ENCODE results near the gene PRXL2B.

PRXL2B gene

DNA sequence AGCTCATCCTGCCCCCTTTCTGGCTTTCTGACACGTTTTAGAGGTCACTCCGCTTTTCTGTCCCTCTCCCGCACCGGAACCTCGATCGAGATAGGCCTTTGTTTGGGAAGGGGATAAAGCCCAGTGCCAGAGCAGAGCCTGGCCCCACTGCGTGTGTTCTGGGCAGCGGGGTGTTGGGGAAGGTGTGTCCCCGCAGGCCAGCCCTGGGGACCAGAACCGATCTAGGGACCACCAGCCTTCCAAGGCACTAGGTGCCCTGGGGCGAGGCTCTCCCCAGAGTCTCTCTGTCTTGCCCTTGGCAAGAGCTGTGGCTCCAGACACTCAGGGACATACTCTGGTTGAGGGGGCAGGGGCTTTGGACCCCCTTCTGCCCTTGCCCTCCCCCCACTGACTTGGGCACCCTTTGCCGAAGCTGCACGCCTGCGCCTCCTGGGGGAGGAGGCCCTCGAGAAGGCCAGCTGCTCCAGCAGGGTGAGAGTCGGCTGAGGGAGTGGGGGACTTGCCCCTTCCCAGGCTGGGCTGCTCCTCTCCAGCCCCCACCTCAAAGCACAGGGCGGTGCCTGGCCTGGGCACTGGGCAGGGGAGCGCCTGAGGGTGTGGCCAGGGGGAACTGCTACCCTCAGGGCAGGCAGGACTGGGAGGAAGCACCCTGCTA is 16.4 kb downstream of the PRXL2B start:
- no peak for DNase-seq

DNA sequence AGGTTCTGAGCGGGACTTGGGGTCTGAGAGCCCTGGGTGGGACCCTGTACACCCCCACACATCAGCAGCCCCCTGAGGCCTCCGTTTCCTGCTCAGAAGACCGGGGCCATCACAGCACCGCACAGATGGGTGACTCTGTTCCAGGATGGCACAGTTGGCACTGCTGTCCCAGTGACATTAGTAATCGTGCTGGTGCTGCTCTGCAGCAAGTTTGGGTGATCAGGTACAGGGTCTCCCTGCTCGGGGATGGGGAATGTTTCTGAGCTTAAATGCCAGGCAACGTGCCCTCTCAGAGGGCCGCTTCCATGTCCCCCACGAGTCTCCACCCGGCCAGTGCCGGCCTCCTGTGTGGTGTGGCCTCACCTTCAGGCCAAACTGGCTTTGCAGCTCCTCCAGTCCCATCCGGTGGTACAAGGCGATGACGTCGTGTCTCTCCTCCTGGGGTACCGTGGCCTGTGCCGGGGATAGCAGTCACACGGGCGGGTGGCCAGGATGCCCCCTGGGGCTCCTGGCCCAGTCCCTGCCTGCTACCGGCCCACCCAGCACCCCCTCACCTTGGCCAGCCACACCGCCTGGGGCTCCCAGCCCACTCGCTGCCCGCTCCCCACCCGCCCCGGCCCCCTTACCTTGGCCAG is 17.1 kb downstream of the PRXL2B start:
- DNase-seq, result no peak

DNA sequence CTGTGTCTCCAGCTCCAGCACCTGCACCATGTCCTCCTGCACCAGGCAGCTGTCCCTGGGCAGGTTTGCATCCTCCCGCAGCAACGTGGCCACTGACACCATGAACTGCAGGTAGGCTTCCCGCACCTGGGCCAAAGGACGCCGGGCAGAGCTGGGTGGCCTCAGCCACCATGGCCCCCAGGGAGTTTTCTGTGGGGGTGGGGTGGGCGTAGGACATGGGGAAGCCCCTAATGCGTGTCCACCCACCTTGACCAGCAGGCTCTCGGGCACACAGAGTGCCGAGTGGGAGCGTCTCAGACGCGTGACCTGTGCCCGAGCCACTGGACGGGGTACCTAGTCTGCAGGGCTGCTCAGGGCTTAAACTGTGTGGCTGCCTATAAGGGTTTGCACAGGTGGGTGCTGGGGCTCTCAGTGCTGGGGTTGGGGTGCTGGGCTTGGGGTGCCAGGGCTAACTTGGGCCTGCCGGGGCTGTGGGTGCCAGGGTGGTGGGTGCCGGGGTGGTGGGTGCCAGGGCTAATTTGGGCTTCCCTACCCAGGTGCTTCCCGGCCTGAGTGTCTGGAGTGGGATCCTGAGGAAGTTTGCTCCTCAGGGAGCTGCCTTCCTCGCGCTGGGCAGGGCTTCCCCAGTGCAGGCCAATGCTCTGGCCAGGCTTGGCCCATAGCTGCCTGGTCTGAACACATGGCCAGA is 17.7 kb downstream of the PRXL2B start:
- DNase-seq, result no peak

DNA sequence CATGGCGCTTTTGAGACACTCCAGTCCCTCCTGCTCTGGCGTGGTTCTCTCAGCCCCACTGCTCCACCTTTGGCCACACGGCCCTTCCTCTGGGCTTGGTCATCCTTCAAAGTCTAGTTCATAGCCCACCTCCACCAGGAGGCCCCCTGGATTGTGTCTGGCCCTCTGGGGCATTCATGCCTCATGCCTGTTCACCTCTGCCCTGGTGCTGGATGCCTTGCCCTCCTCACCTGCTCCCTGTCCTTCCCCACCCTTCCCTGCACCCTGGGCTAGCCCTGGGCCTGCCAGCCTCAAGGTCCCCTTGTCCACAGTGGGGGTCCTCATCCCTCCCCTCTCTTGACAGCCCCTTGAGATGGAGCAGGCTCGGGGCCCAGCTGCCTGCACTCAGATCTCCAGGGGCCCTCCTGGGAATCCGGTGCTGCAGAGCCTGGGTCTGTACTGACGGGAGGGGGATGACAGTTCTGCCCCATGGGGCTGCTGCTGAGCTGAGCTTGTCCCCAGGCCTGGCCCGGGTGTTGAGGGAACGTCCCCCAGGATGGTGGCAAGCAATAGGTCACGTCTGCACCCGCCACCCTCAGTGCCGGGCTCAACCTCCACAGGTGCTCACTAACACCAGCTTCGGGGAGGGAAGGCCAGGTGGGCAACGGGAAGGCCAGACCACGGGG is 18.4 kb downstream of the PRXL2B start:
- DNase-seq, result no peak

DNA sequence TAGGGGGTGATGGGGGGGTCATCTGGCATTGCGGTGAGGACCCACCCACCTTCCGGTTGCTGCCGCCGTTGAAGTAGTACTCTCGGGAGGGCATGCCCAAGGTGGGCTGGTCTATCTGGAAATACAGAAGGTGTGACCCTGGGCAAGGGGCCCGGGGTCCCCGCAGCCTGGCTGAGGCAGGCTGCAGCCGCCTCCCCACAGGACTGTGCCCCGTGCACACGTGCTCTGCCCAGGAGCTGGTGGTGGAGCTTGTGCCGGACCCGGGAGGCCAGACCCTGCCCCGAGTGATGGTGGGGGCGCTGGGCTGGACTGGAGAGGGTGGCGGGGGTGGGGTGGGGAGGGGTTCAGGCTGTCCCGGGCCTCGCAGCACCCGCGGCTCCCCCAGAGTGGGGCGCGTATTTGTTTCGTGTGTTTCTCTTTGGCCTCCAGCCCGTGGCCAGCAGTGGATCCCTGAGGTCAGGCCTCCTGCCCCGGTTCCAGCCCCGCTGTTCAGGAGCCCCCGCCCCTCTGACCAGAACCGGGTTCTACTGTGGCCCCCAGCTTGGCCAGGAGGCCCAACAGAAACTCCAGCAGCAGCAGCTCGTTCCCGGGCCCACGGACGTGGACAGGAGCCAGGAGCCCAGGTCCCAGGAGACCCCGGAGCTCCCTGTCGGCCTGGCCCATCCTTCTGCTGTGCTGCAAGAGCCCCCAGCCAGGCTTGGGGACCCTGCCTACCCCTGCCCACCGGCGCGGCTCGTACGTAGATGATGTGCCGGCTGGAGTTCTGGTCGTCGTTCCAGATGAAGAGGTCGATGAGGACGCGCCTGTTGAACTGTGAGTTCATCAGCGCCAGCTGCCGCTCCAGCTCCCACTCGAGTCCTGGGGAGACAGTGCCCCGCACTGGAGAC is 19.2 kb downstream of the PRXL2B start:
- DNase-seq, result no peak

DNA sequence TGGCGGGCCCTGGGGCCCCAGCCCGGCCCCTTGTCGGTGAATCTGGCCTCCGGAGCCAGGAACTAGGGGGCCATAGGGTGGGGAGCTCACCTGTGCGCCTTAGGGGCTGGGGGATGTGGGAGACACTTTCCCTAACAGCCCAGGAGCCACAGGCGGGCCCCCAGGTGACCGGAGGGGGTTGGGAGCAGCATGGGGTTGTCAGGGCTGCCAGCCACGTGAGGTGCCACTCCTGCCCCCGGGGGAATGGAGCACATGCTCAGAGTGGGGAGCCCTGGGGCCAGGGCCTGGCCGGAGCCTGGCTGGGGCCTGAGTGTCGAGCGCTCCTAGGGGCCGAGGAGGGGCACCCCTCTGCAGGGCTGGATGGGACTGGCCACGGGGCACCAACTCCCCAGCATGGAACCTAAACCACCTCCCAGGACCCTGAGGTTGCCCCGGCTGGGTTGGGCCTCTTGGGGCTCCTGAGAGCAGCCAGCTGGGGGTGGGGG is 19.9 kb downstream of the PRXL2B start:
- no peak for DNase-seq

DNA sequence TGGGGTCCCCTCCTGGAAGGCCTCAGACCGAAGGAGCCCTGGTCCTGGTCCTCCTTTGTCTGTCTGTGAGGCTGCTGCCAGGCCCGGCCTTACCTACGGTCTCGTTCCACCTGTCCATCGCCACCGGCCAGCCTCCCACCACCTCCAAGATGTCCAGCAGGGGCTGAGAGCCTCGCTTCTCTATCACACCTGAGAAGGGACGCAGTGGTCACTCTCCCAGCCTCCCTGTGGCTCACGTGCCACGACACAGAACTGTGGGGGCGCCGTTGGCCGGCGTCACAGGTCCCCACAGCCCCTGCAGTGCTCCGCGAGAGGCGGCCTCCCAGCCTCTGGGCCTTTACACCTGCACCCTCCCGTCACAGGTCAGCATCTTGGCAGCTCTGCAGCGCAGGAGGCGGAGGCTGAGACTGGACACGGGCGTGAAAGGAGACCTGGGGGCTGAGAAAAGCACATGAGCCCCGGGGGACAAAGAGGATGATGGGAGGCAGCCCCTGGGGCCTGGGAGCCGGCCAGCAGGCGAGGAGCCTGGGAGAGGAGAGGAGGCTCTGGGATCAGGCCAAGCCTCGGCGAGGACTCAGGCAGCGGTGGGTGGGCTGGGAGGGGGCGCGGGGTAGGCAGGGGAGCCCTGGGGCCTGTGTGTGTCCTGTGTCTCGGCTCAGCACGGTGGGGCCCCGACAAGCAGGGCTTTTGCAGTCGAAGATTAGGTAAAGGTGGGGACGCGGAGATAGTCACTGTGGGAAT is 20.5 kb downstream of the PRXL2B start:
- no peak for DNase-seq

DNA sequence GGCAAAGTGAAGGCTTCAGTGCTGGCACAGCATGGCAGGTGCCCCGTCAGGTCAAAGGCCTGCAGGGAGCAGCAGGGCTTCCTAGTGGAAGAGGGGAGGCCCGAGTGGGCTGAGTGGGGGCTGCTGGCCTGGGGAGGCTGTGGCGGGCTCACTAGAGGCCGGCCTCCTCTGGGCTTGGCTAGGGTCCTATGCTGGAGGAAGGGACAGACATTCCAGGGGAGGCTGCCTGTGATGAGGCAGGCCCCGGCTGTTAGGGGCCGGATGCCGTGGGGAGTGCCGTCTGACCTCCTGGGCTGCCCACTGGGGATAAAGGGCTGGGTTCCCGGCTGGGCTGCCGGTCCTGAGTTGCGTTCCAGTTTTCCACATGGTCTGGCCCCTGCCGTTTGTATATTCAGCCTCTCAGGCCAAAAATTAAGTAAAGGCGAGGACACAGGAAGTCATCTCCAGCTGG is 21.1 kb downstream of the PRXL2B start:
- no peak for DNase-seq

DNA sequence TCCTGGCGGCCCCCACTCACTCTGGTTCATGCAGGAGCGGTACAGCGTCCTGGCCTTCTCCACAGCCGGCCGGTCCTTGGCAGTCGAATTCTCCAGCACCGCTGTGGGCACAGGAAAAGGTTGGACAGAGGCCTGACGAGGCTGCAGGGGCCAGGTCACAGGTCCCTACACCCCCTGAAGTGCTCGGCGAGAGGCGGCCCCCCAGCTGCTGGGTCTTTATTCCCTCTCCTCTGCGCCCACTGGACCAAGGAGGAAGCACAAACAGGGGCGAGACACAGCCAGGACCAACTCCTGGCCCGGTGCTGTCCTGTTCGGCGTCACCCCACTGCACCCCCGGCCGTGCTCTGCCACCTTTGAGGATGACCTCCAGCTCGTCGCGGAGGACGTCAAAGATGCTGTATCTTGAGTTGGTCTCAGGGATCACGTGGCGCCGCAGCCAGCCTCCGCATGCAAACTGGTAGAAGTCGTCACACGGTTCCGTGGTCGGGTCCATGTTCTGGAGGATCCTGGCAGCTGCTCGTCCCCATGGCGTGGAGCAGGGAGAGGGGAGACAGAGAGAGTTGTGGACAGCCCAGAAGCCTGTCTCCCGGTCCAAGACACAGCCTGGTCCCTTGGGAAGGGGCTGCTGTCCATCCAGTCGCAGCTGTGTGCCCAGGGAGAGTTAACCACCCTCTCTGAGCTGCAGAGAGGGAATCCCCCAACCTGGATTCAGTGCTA is 22.9 kb downstream of the PRXL2B start:
- DNase-seq, result no peak

DNA sequence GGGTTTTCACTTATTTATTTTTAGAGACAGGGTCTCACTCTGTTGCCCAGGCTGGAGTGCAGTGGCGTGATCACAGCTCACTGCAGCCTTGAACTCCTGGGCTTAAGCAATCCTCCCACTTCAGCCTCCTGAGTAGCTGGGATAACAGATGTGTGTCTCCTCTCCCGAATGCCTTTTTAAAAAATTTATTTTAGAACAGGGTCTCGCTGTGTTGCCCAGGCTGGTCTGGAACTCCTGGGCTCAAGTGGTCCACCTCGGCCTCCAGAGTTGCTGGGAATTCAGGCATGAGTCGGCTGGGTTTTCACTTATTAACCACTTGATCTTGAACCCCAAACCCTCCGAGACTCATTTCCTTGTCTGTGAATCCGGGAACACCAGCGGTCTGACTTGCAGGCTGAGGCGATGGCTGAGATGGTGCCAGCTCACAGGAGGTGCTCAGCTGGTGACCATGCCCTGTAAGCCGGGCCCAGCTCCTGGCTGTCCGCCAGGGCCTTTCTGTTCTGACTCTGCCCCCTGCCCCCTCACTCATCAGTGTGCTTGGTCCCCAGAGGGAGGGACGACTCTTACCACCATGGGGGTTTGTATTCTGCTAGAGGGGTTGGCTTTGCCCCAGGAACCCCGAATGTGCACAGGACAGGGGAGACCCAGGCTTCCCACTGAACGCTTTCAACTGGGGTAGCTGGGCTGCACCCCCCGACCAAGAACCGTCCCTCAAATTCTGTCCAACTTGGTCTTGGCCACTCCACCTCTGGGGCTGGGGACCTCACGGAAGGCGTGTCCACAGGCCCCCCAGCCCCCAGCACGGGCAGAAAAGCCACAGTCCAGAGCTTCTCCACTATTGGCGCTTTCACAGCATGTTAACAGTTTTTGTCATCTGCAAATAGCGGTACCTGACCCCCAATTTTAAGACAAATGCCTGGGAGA is 23.7 kb downstream of the PRXL2B start:
- no peak for DNase-seq

DNA sequence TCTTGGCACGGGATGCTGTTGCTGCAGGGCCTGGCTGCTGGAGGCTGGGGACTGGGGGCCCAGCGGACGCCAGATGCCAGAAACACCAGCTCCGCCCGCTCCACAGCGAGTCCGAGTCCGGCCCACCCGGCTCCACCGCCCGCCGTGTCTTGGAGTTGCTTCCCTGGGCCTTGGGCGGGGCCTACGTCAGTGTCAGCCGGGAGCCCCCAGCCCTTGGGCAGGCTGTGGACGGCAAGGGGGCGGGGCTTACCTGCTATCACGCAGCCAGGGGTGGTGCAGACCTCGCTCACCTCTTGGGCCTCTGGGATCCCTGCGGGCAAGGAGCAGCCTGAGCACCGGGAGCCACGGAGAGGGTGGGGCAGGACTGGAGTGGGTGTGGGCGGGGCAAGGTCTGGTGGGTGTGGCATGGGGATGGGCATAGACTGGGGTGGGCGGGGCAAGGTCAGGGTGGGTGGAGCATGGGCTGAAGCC is 24.5 kb downstream of the PRXL2B start:
- no peak for DNase-seq

DNA sequence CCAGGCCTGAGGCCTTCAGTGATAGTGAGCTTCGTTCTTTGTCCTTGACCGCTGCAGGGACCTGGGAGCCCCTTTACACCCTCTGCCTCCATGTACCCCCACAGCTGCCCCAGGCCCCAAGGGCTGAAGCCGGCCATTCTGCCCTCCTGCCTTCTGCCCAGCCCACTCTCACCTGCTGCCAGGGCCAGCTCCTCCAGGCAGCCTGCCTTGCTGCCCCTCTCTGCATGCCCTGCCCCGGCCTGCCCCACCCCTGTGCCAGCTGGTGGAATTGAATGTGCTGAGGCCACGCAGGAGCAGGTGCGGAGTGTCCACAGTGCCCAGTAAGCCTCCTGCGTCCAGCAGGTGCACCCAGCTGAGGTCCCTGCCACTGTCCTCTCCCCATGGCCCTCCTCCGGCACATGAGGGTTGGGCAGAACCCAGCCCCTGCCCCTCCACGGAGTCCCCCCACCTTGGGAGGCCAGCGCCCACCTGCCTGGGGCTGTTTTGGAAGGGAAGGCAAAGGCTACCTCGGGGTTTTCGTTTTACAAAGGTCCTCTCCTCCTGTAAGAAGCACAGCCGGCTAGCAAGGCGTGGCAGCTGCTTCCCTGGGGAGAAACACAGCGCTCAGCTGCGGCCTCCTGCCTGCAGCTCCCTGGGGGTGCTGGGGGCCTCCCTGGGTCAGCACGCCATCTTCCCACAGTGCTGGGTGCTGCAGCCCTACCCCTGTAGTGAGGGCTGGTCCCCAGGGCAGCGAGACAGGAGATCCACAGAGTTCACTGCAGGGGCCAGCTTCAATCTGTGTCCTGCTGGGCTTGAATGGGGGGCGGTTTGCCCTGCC is 25.3 kb downstream of the PRXL2B start:
- no peak for DNase-seq

DNA sequence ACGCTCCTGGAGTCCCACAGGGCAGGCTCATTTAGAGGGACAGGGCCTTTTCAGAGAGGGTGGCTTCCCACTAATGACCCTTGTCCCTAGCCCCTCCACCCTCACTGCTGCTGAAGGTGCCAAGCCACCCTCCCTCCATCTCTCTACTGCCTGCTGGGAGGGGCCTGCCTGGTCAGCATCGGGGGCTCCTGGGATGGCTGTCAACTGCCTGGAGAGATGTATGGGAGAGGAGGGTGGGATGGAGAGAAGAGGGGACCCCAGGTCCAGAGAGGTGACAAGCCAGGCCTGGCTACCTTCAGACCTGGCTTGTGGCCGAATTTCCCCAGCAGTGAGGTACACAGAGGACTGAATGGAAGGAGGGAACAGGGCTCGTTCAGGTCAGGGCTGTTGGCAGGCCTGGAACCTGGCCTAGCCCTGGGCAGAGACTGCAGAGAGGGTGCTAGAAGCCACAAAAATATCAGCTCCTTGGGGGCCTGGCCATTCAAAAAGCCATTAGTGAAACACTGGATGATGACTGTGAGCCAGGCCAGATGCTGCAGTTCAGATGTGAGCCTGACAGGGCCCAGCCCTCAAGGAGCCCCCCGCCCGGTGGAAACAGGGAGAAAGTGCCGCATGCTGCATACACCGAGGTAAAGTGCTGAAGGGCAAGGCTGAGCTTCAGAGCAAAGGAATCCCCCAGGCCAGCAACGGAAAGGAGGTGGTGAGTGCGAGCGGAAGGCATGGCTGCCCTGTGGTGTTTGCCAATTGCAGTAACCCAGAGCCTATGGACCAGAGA is 26.2 kb downstream of the PRXL2B start:
- no peak for DNase-seq

DNA sequence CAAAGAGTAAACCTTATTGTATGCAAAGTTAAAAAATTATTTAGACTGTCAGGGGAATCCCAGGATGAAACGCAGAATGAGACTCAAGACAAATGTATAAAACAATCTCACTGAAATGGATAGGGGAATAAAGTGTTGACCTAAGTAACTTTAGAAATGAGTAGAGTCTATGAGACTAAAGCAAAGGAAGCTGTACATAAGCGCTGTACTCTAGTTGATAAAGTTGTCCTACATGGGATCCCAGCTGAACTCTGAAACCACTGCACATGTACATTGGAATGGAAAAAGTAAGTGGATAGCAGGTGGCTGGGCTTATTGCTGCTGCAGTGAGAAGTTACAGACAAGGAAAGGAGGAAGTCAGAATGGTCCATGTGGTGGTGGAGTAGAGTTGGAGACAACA is 27.6 kb downstream of the PRXL2B start:
- DNase-seq, result no peak

DNA sequence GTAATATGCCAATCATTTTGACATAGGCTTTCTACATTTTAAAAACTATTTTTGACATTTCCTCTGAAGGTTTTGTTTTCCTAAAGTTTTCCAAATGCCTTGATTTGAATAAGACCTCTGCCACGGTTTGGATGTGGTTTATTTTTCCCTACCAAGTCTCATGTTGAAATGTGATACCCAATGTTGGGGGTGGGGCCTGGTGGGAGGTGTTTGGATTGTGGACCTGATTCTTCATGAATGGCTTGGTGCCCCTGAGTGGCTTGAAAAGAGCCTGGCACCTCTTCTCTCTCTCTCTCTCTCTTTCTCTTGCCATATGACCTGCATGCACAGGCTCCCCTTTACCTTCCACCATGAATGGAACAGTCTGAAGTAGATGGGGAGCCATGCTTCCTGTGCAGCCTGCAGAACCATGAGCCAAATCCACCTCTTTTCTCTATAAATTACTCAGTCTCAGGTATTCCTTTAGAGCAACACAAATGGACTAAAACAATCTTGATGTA is 31.4 kb downstream of the PRXL2B start:
- no peak for DNase-seq

DNA sequence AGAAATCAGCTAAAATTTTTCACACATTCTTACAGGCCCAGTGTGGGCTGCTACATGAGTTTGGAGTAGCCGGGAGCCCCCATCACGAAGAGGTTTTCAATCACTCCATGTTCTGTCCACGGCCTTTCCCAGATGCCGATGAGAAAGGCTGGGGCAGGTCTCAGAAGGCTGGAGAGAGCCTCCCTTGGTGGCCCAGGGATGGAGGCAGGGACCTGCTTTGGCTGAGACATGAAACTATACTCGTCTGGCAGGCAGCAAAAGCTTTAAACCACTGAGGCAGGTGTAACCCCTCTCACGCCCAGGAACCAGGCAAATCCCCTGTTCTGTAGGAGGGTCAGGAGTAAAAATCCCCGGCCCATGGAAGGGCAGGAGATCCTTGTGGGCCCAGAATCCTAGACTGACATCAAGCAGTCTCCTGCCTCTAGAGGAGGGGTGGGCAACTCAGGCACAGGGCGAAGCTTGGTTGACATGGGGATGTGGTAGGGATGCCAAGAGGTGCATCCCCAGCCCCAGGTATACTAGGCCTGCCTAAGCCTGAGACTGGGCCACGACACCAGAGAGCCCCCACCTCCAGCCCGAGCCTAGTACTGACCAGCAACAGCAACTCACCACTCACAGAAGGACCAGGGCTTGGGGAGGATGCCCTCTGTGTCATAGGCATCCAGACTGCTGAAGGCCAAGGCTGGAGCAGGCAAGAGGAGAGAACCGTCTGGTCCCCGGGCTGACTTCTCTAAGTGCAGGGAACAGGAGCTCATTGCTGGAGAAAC is 37.2 kb downstream of the PRXL2B start:
- DNase-seq, result no peak

DNA sequence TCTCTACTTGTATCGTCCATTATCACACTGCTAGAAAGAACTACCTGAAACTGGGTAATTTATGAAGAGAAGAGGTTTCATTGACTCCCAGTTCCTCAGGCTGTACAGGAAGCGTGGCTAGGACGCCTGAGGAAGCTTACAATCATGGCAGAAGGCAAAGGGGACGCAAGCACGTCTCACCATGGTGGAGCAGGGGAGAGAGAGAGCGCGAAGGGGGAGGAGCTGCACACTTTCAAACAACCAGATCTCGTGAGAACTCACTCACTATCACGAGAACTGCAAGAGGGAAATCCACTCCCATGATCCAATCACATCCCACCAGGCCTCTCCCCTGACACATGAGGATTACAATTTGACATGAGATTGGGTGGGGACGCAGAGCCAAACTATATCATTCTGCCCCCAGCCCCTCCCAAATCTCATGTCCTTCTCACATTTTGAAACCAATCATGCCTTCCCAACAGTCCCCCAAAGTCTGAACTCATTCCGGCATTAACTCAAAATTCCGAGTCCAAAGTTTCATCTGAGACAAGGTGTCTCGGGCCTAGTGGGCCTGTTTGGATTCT is 38.2 kb downstream of the PRXL2B start:
- DNase-seq, result no peak

Measured in NCI-H1105 (cell line).